Measurements from ENCODE around the gene KBTBD7. TPM values are rescaled to one million over a fixed set of nuclear protein-coding genes. Genes with fewer than 3 reads are reported as not detected.

The KBTBD7 gene
- total RNA-seq, 1 experiment from 2014 or later: 10.5 TPM

GRCh38 chr13:41229356-41229755, 35.0 kb upstream of the KBTBD7 start:
- Mint-ChIP-seq H3K27me3 (ENCODE audit: insufficient read depth, unreplicated experiment) (no peaks in the 10 kb centered on the region), H3K27ac (ENCODE audit: unreplicated experiment) (no peak overlapping the region), H3K36me3 (ENCODE audit: insufficient read depth, unreplicated experiment) (peaks cover 5% of the 10 kb centered on the region), H3K4me1 (ENCODE audit: low read depth, unreplicated experiment) (peaks cover 6% of the 10 kb centered on the region), H3K9me3 (ENCODE audit: unreplicated experiment) (no peaks in the 10 kb centered on the region), H3K4me3 (ENCODE audit: unreplicated experiment) (no peak overlapping the region)
- no peak for DNase-seq
- no peaks in the 10 kb centered on the region for H3K27me3 ChIP-seq (replicated peaks; ENCODE audit: control insufficient read depth, insufficient read depth, low read length)
- CTCF ChIA-PET: no interaction called here
- BruUV-seq (replicated peaks): no TSS peak
- POLR2A ChIA-PET: no interaction called here
- H3K4me3 ChIP-seq (ENCODE audit: low read depth, low read length): no peak overlapping the region
- TF ChIP-seq, protein P1, sequence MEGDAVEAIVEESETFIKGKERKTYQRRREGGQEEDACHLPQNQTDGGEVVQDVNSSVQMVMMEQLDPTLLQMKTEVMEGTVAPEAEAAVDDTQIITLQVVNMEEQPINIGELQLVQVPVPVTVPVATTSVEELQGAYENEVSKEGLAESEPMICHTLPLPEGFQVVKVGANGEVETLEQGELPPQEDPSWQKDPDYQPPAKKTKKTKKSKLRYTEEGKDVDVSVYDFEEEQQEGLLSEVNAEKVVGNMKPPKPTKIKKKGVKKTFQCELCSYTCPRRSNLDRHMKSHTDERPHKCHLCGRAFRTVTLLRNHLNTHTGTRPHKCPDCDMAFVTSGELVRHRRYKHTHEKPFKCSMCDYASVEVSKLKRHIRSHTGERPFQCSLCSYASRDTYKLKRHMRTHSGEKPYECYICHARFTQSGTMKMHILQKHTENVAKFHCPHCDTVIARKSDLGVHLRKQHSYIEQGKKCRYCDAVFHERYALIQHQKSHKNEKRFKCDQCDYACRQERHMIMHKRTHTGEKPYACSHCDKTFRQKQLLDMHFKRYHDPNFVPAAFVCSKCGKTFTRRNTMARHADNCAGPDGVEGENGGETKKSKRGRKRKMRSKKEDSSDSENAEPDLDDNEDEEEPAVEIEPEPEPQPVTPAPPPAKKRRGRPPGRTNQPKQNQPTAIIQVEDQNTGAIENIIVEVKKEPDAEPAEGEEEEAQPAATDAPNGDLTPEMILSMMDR (IDR thresholded peaks at IDR 0.05; ENCODE audit: insufficient read depth in 1 of 2, low read depth in 1 of 2, low read length in 1 of 2, severe bottlenecking in 1 of 2, unreplicated experiment in 1 of 2): no peak
- no peaks in the 10 kb centered on the region for H3K36me3 ChIP-seq (ENCODE audit: control insufficient read depth, insufficient read depth, low read length)
- intact Hi-C loops (cut with micrococcal nuclease; ENCODE audit: unreplicated experiment): loop anchor here (10.0 kb wide), 1 partner anchor 445 kb away; the partner anchor contains the start of gene SLC25A15
- H3K9me3 ChIP-seq: no peaks in the 10 kb centered on the region
- no peaks in the 10 kb centered on the region for H3K4me1 ChIP-seq

DNA sequence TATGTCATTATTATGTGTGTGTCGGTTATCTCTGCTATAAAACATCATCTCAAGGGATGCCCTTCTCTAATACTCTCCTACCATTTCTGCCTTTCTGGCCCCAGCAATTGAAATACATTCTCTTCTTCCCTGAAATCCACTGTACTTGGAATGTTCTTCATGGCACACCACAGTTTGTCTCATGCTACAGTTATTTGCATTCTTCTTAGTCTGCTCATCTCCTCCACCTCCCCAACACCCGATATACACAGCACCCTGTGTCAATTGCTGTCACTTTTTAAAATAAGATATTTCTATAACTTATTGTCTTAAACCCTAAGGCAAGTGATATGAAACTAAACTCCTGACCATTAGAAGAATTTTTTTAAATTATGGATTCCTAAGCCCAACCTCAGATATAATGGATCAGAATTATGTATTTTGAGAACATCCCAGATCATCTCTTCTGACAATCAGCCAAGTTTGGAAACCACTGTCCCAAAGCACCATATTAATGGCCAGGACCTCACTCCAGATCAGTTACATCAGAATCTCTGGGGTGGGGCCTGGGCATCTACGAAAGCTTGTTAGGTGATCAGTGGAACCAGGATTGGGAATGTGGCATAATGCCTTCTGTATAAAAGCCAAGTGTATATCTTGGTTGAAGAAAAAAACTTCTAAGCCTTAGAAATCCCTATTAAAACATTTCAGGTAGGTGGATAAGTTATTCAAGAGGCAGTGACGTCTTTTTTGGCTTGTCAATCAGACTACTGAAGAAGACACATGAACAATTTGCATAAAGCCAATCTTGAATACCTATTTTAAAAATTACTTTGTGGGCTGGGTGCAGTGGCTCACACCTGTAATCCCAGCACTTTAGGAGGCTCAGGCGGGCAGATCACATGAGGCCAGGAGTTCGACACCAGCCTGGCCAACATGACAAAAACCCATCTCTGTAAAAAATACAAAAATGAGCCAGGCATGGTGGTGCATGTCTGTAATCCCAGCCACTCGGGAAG, 30.0 kb upstream of the KBTBD7 start:
- Histone ChIP-seq H3K36me3 (ENCODE audit: control insufficient read depth, insufficient read depth, low read length) (no peaks in the 10 kb centered on the region), H3K27me3 (replicated peaks; ENCODE audit: control insufficient read depth, insufficient read depth, low read length) (no peaks in the 10 kb centered on the region), H3K4me3 (ENCODE audit: low read depth, low read length) (no peak overlapping the region), H3K9me3 (no peaks in the 10 kb centered on the region; the same call in 1 of the 2 replicates), H3K4me1 (peaks cover 10% of the 10 kb centered on the region)
- BruUV-seq (replicated peaks): no TSS peak
- Mint-ChIP-seq H3K27ac (ENCODE audit: unreplicated experiment) (no peak overlapping the region), H3K4me1 (ENCODE audit: low read depth, unreplicated experiment) (peaks cover 2% of the 10 kb centered on the region), H3K9me3 (ENCODE audit: unreplicated experiment) (no peaks in the 10 kb centered on the region), H3K36me3 (ENCODE audit: insufficient read depth, unreplicated experiment) (no peaks in the 10 kb centered on the region), H3K4me3 (ENCODE audit: unreplicated experiment) (no peak overlapping the region), H3K27me3 (ENCODE audit: insufficient read depth, unreplicated experiment) (no peaks in the 10 kb centered on the region)
- no peak for DNase-seq
- TF ChIP-seq, protein P1 (IDR thresholded peaks at IDR 0.05; ENCODE audit: insufficient read depth in 1 of 2, low read depth in 1 of 2, low read length in 1 of 2, severe bottlenecking in 1 of 2, unreplicated experiment in 1 of 2): no peak
- intact Hi-C loops (cut with micrococcal nuclease; ENCODE audit: unreplicated experiment): loop anchor here (5.0 to 10.0 kb wide), 2 partner anchors 132 to 440 kb away; partner anchors contain the start of gene SLC25A15
- POLR2A ChIA-PET: no interaction called here
- CTCF ChIA-PET: no interaction called here

- TF ChIP-seq, protein P1 (IDR thresholded peaks at IDR 0.05; ENCODE audit: insufficient read depth in 1 of 2, low read depth in 1 of 2, low read length in 1 of 2, severe bottlenecking in 1 of 2, unreplicated experiment in 1 of 2): peak; percentile 70 to 76
- Histone ChIP-seq H3K4me1 (peaks cover 14% of the 10 kb centered on the region), H3K27me3 (replicated peaks; ENCODE audit: control insufficient read depth, insufficient read depth, low read length) (no peaks in the 10 kb centered on the region), H3K4me3 (ENCODE audit: low read depth, low read length) (no peak overlapping the region), H3K36me3 (ENCODE audit: control insufficient read depth, insufficient read depth, low read length) (no peaks in the 10 kb centered on the region), H3K9me3 (no peaks in the 10 kb centered on the region; the same call in 1 of the 2 replicates)
- H3K4me1 Mint-ChIP-seq (ENCODE audit: low read depth, unreplicated experiment): peaks cover 8% of the 10 kb centered on the region
- no peak overlapping the region for H3K4me3 Mint-ChIP-seq (ENCODE audit: unreplicated experiment)
- DNase-seq: peak; percentile 50 to 68
- H3K27ac Mint-ChIP-seq (ENCODE audit: unreplicated experiment): no peak overlapping the region
- ChIA-PET POLR2A (no interaction called here), CTCF (no interaction called here)
- BruUV-seq (replicated peaks): no TSS peak
- H3K9me3 Mint-ChIP-seq (ENCODE audit: unreplicated experiment): no peaks in the 10 kb centered on the region
- no peaks in the 10 kb centered on the region for H3K27me3 Mint-ChIP-seq (ENCODE audit: insufficient read depth, unreplicated experiment)
- no peaks in the 10 kb centered on the region for H3K36me3 Mint-ChIP-seq (ENCODE audit: insufficient read depth, unreplicated experiment)
- intact Hi-C loops (cut with micrococcal nuclease; ENCODE audit: unreplicated experiment): loop anchor here (1.0 to 10.0 kb wide), 4 partner anchors 28 to 438 kb away; partner anchors contain the start of genes KBTBD7 and SLC25A15
These were observed 28.0 kb upstream of the KBTBD7 start for GRCh38 chr13:41222259-41222852.
